Endometrial microvascular endothelial cells (primary cell): ENCODE results near the gene ZNF235. TPM values are rescaled to one million over a fixed set of nuclear protein-coding genes. Genes with fewer than 3 reads are reported as not detected.
"Not testable (repeated sequence)": the region's sequence is repeated elsewhere in the genome, so short reads cannot be mapped to it uniquely, and the experiment has no call there.

Source experiments
- in situ Hi-C: cut with HindIII; loops from 2 replicates; pipeline ENCODE4 v1.10.0; 2017; ENCODE audit warnings: low sequenced_read_pairs, low pct_unique_long_range_greater_than_20kb; ENCODE audit errors: inconsistent ontology term
- total RNA-seq: library from RNA; depleted of rRNA; stranded (reverse); fragments of >200 nt; gene quantifications from one replicate; pipeline ENCODE4 v1.2.3, GENCODE V29; 2015; ENCODE audit errors: inconsistent ontology term

The ZNF235 gene
- total RNA-seq, 1 donor from 2014 or later = 1.4 TPM

- in situ Hi-C loops = no loop called here
These were observed 44.5 kb downstream of the ZNF235 start for GRCh38 chr19:44260343-44260681.

GRCh38 chr19:44258835-44259413 lies 45.9 kb downstream of the ZNF235 start:
- in situ Hi-C loops = no loop called here

GRCh38 chr19:44258136-44258535 lies 46.7 kb downstream of the ZNF235 start:
- in situ Hi-C loops = no loop called here

GRCh38 chr19:44255705-44256411 lies 49.0 kb downstream of the ZNF235 start:
- in situ Hi-C loops = no loop called here

GRCh38 chr19:44254496-44254895 lies 50.3 kb downstream of the ZNF235 start:
- in situ Hi-C loops = no loop called here

GRCh38 chr19:44253392-44253791 lies 51.4 kb downstream of the ZNF235 start:
- in situ Hi-C loops = not testable (repeated sequence)

GRCh38 chr19:44252332-44252731 lies 52.5 kb downstream of the ZNF235 start:
- in situ Hi-C loops = not testable (repeated sequence)

GRCh38 chr19:44236384-44236783 lies 68.4 kb downstream of the ZNF235 start:
- in situ Hi-C loops = no loop called here

Other genes starting within 250 kb of the ZNF235 start
- 0.93 TPM for gene ZNF284, start 232.9 kb downstream of the ZNF235 start, total RNA-seq
- gene ZNF224, start 210.7 kb downstream of the ZNF235 start, total RNA-seq = 6.5 TPM
- gene ZNF225, start 191.6 kb downstream of the ZNF235 start, total RNA-seq = 1.6 TPM
- gene ZNF234, start 163.5 kb downstream of the ZNF235 start, total RNA-seq = 4.0 TPM
- 26.7 TPM for gene ZNF226, start 139.9 kb downstream of the ZNF235 start, total RNA-seq
- 11.8 TPM for gene ZNF227, start 92.5 kb downstream of the ZNF235 start, total RNA-seq
- gene ZNF233, start 45.1 kb downstream of the ZNF235 start, total RNA-seq = 0.09 TPM
- gene ZNF112, start 51.7 kb upstream of the ZNF235 start, total RNA-seq = 2.2 TPM
- 2.1 TPM for gene ZNF285, start 96.6 kb upstream of the ZNF235 start, total RNA-seq
- gene ZNF229, start 143.4 kb upstream of the ZNF235 start, total RNA-seq = 3.9 TPM
- gene ZNF180, start 195.5 kb upstream of the ZNF235 start, total RNA-seq = 5.8 TPM
- gene CEACAM20, start 224.7 kb upstream of the ZNF235 start, total RNA-seq = not detected